Esophagus squamous epithelium (tissue), 4 donors: ENCODE results near the gene ZNF710.

ENCODE experiments used
- POLR2A ChIP-seq, 4 donors: fragments of 450-650 bp; IDR thresholded peaks; one replicate each; pipeline ENCODE4 v1.6.1; 2017; ENCODE audit warnings: antibody characterized with exemption in 4 of 4, mild to moderate bottlenecking in 4 of 4, moderate library complexity in 3 of 4
- TF ChIP-seq, protein P1 (sequence below), 6 experiments: fragments of 450-650 bp in 4 of 6; fragments of 200-600 bp in 2 of 6; sonication (generic) in 2 of 6; IDR thresholded peaks; one replicate each; pipeline ENCODE4 v1.5.1; 2016 to 2019; ENCODE audit warnings: antibody characterized with exemption in 6 of 6, mild to moderate bottlenecking in 4 of 6, moderate library complexity in 4 of 6

DNA sequence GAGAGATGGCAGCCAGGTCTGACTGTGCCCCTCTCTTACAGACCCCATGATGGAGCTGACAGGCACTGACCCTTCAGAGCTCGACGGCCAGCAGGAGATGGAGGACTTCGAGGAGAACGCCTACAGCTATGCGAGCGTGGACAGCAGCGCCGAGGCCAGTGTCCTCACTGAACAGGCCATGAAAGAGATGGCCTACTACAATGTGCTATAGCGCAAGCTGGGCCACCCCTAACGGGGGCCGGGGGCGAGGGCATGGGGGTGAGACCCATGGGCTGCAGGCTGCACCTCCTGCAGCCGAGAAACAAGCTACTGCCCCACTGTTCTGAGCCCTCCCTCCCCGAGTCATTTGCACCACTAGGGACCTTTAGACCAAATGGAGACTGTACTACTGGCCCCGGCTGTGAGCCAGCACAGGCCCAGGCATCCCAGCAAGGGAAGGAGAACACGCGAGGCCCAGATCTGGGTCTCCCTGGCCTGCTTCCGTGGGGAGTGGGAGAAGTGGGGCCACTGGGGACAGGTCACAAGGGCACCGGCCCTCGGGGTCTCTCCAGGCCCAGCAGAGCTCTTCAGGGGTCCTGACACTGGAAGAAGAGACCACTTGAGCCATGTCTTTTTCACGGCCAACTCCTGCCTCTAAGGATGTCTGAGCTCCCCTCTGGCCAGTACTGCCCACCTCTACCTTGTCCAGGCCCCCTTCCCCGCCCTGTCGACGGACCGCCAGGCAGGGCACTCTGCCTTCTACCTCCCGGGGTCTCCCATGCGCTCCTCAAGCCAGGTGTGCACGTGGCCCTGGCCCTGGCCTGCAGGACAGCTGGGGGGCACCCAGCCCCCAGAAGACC lies 78.7 kb downstream of the ZNF710 start:
- TF ChIP-seq, protein P1, sequence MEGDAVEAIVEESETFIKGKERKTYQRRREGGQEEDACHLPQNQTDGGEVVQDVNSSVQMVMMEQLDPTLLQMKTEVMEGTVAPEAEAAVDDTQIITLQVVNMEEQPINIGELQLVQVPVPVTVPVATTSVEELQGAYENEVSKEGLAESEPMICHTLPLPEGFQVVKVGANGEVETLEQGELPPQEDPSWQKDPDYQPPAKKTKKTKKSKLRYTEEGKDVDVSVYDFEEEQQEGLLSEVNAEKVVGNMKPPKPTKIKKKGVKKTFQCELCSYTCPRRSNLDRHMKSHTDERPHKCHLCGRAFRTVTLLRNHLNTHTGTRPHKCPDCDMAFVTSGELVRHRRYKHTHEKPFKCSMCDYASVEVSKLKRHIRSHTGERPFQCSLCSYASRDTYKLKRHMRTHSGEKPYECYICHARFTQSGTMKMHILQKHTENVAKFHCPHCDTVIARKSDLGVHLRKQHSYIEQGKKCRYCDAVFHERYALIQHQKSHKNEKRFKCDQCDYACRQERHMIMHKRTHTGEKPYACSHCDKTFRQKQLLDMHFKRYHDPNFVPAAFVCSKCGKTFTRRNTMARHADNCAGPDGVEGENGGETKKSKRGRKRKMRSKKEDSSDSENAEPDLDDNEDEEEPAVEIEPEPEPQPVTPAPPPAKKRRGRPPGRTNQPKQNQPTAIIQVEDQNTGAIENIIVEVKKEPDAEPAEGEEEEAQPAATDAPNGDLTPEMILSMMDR (IDR thresholded peaks at IDR 0.05) = no peak
- no peak for TF ChIP-seq POLR2A (IDR thresholded peaks at IDR 0.05)
